Measurements from ENCODE around the gene CNTFR.

DNA sequence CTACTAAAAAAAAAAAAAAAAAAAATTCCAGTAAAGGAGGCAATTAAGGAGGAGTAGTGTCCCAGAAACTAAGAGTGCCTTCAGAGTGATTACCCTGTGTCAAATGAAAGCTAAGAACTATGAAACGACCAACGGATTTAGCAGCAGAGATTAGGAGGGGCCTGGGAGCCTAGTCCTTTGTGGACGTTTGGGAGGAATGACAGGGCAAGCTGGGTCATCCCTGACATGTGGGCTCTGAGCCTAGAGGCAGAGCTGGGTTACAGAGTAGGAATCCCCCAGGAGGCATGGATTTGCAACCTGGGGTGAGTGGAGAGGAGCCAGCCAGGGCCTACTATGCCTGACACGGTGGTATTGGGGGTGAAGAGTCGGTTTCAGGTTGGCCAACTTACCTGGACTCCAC, 43.6 kb upstream of the CNTFR start:
- no peak for TF ChIP-seq HDGF (IDR thresholded peaks at IDR 0.05; ENCODE audit: borderline replicate concordance)
- no peak for TF ChIP-seq SP1 (IDR thresholded peaks at IDR 0.05)
- TF ChIP-seq ARNT (IDR thresholded peaks at IDR 0.05) = no peak
- no peak for TF ChIP-seq FOXK2 (IDR thresholded peaks at IDR 0.05)
